ENCODE measurements around the gene RRBP1.

GRCh38 chr20:17616480-17617211 lies 65.4 kb downstream of the RRBP1 start:
- TF ChIP-seq CTCF (IDR thresholded peaks at IDR 0.05) (no peak), POLR2A (IDR thresholded peaks at IDR 0.05) (no peak)

All from body of pancreas (tissue), 4 donors.